Epithelial cell of esophagus (primary cell): Measurements from ENCODE around the gene AP5Z1.

ENCODE experiments used
- DNase-seq: peaks from one replicate; pipeline ENCODE4 v3.0.0; 2010; ENCODE audit warnings: low read depth
- H3K4me3 ChIP-seq: 2 replicates; pipeline ENCODE4 v1.5.1; 2011; ENCODE audit warnings: mild to moderate bottlenecking, low read length, control low read depth
- CTCF ChIP-seq: IDR thresholded peaks from 2 replicates; pipeline ENCODE4 v1.5.1; 2011; ENCODE audit warnings: low read depth, mild to moderate bottlenecking, low read length, control low read depth, inconsistent platforms; ENCODE audit not compliant: insufficient read depth; ENCODE audit errors: missing control alignments

AP5Z1 gene

GRCh38 chr7:4772306-4772705 is 3.1 kb upstream of the AP5Z1 start:
- no peak for DNase-seq
- TF ChIP-seq CTCF = no peak
- H3K4me3 ChIP-seq = no peak overlapping the region

GRCh38 chr7:4774007-4774406 is 1.4 kb upstream of the AP5Z1 start:
- TF ChIP-seq CTCF = no peak
- DNase-seq = no peak
- no peak overlapping the region for H3K4me3 ChIP-seq

- peak; percentile 76 for DNase-seq
- peak overlapping the region; percentile 86 for H3K4me3 ChIP-seq
- TF ChIP-seq CTCF = no peak
Measured at GRCh38 chr7:4774658-4775249, 669 bp upstream of the AP5Z1 start.

GRCh38 chr7:4775848-4776623 is 613 bp downstream of the AP5Z1 start:
- peak overlapping the region; percentile 86 for H3K4me3 ChIP-seq
- DNase-seq = peak; percentile 59
- no peak for TF ChIP-seq CTCF

GRCh38 chr7:4779118-4779517 is 3.7 kb downstream of the AP5Z1 start:
- DNase-seq = no peak
- no peak overlapping the region for H3K4me3 ChIP-seq
- no peak for TF ChIP-seq CTCF

GRCh38 chr7:4781366-4782069 is 6.1 kb downstream of the AP5Z1 start:
- no peak overlapping the region for H3K4me3 ChIP-seq
- no peak for TF ChIP-seq CTCF
- DNase-seq = no peak
